ENCODE measurements around the gene ACOT11.
A peak's percentile ranks its signal among the peaks of the same experiment; 100 is the strongest.
"Not testable (repeated sequence)": the region's sequence is repeated elsewhere in the genome, so short reads cannot be mapped to it uniquely, and the experiment has no call there.

Gene ACOT11

GRCh38 chr1:54516249-54516920 lies 31.6 kb upstream of the ACOT11 start:
- DNase-seq (ENCODE audit: low spot score in 2 of 2), result no peak
- ATAC-seq (replicated peaks; ENCODE audit: extremely low read depth, poor library complexity, severe bottlenecking), result no peak
- Mint-ChIP-seq H3K4me1 (no peaks in the 10 kb centered on the region), H3K36me3 (ENCODE audit: insufficient read depth) (peaks cover 3% of the 10 kb centered on the region), H3K27me3 (peaks cover 33% of the 10 kb centered on the region), H3K9me3 (no peaks in the 10 kb centered on the region), H3K4me3 (no peak overlapping the region), H3K27ac (ENCODE audit: low read depth) (no peak overlapping the region)

- no peak overlapping the region for H3K4me3 Mint-ChIP-seq
- H3K27me3 Mint-ChIP-seq, result peaks cover 29% of the 10 kb centered on the region
- peaks cover 2% of the 10 kb centered on the region for H3K36me3 Mint-ChIP-seq (ENCODE audit: insufficient read depth)
- DNase-seq (ENCODE audit: low spot score in 2 of 2) (no peak), ATAC-seq (replicated peaks; ENCODE audit: extremely low read depth, poor library complexity, severe bottlenecking) (no peak)
- no peak overlapping the region for H3K27ac Mint-ChIP-seq (ENCODE audit: low read depth)
- no peaks in the 10 kb centered on the region for H3K9me3 Mint-ChIP-seq
- no peaks in the 10 kb centered on the region for H3K4me1 Mint-ChIP-seq
Observed at GRCh38 chr1:54517496-54517895, 30.5 kb upstream of the ACOT11 start.

GRCh38 chr1:54518489-54518888 lies 29.5 kb upstream of the ACOT11 start:
- ATAC-seq (replicated peaks; ENCODE audit: extremely low read depth, poor library complexity, severe bottlenecking), result no peak
- H3K36me3 Mint-ChIP-seq (ENCODE audit: insufficient read depth), result no peaks in the 10 kb centered on the region
- H3K9me3 Mint-ChIP-seq, result no peaks in the 10 kb centered on the region
- H3K27me3 Mint-ChIP-seq, result peaks cover 22% of the 10 kb centered on the region
- no peak for DNase-seq (ENCODE audit: low spot score in 2 of 2)
- no peak overlapping the region for H3K27ac Mint-ChIP-seq (ENCODE audit: low read depth)
- H3K4me3 Mint-ChIP-seq, result no peak overlapping the region
- no peaks in the 10 kb centered on the region for H3K4me1 Mint-ChIP-seq

- ATAC-seq (replicated peaks; ENCODE audit: extremely low read depth, poor library complexity, severe bottlenecking), result no peak
- Mint-ChIP-seq H3K9me3 (no peaks in the 10 kb centered on the region), H3K27ac (ENCODE audit: low read depth) (no peak overlapping the region), H3K4me1 (no peaks in the 10 kb centered on the region), H3K4me3 (no peak overlapping the region), H3K36me3 (ENCODE audit: insufficient read depth) (no peaks in the 10 kb centered on the region), H3K27me3 (peaks cover 22% of the 10 kb centered on the region)
- no peak for DNase-seq (ENCODE audit: low spot score in 2 of 2)
Observed at GRCh38 chr1:54519709-54520108, 28.3 kb upstream of the ACOT11 start.

- no peaks in the 10 kb centered on the region for H3K36me3 Mint-ChIP-seq (ENCODE audit: insufficient read depth)
- no peak overlapping the region for H3K27ac Mint-ChIP-seq (ENCODE audit: low read depth)
- DNase-seq (ENCODE audit: low spot score in 2 of 2) (no peak), ATAC-seq (replicated peaks; ENCODE audit: extremely low read depth, poor library complexity, severe bottlenecking) (no peak)
- H3K4me1 Mint-ChIP-seq, result no peaks in the 10 kb centered on the region
- peaks cover 22% of the 10 kb centered on the region for H3K27me3 Mint-ChIP-seq
- no peak overlapping the region for H3K4me3 Mint-ChIP-seq
- no peaks in the 10 kb centered on the region for H3K9me3 Mint-ChIP-seq
Observed at GRCh38 chr1:54520631-54521321, 27.3 kb upstream of the ACOT11 start.

GRCh38 chr1:54526565-54526964 lies 21.5 kb upstream of the ACOT11 start:
- H3K27ac Mint-ChIP-seq (ENCODE audit: low read depth); H3K36me3 Mint-ChIP-seq (ENCODE audit: insufficient read depth); H3K4me3 Mint-ChIP-seq; H3K4me1 Mint-ChIP-seq; H3K9me3 Mint-ChIP-seq; ATAC-seq (replicated peaks; ENCODE audit: extremely low read depth, poor library complexity, severe bottlenecking); DNase-seq (ENCODE audit: low spot score in 2 of 2): not testable (repeated sequence)
- H3K27me3 Mint-ChIP-seq, result peaks cover 23% of the 10 kb centered on the region

GRCh38 chr1:54528613-54529012 lies 19.4 kb upstream of the ACOT11 start:
- H3K4me3 Mint-ChIP-seq, result no peak overlapping the region
- no peak for DNase-seq (ENCODE audit: low spot score in 2 of 2)
- H3K27me3 Mint-ChIP-seq, result peaks cover 23% of the 10 kb centered on the region
- no peaks in the 10 kb centered on the region for H3K36me3 Mint-ChIP-seq (ENCODE audit: insufficient read depth)
- no peak for ATAC-seq (replicated peaks; ENCODE audit: extremely low read depth, poor library complexity, severe bottlenecking)
- no peaks in the 10 kb centered on the region for H3K4me1 Mint-ChIP-seq
- H3K9me3 Mint-ChIP-seq, result no peaks in the 10 kb centered on the region
- no peak overlapping the region for H3K27ac Mint-ChIP-seq (ENCODE audit: low read depth)

- H3K4me1 Mint-ChIP-seq, result no peaks in the 10 kb centered on the region
- ATAC-seq (replicated peaks; ENCODE audit: extremely low read depth, poor library complexity, severe bottlenecking) (no peak), DNase-seq (ENCODE audit: low spot score in 2 of 2) (no peak)
- no peak overlapping the region for H3K27ac Mint-ChIP-seq (ENCODE audit: low read depth)
- H3K36me3 Mint-ChIP-seq (ENCODE audit: insufficient read depth), result no peaks in the 10 kb centered on the region
- no peaks in the 10 kb centered on the region for H3K9me3 Mint-ChIP-seq
- peaks cover 29% of the 10 kb centered on the region for H3K27me3 Mint-ChIP-seq
- H3K4me3 Mint-ChIP-seq, result no peak overlapping the region
Observed at GRCh38 chr1:54532033-54532432, 16.0 kb upstream of the ACOT11 start.

GRCh38 chr1:54536656-54537055 lies 11.4 kb upstream of the ACOT11 start:
- H3K27me3 Mint-ChIP-seq, result peaks cover 15% of the 10 kb centered on the region
- not testable (repeated sequence) for DNase-seq (ENCODE audit: low spot score in 2 of 2); H3K4me1 Mint-ChIP-seq; ATAC-seq (replicated peaks; ENCODE audit: extremely low read depth, poor library complexity, severe bottlenecking); H3K4me3 Mint-ChIP-seq; H3K36me3 Mint-ChIP-seq (ENCODE audit: insufficient read depth); H3K9me3 Mint-ChIP-seq; H3K27ac Mint-ChIP-seq (ENCODE audit: low read depth)

GRCh38 chr1:54537611-54538010 lies 10.4 kb upstream of the ACOT11 start:
- Mint-ChIP-seq H3K27me3 (peaks cover 15% of the 10 kb centered on the region), H3K27ac (ENCODE audit: low read depth) (no peak overlapping the region), H3K36me3 (ENCODE audit: insufficient read depth) (peaks cover 2% of the 10 kb centered on the region), H3K9me3 (no peaks in the 10 kb centered on the region), H3K4me1 (peaks cover 10% of the 10 kb centered on the region), H3K4me3 (no peak overlapping the region)
- DNase-seq (ENCODE audit: low spot score in 2 of 2), result no peak
- no peak for ATAC-seq (replicated peaks; ENCODE audit: extremely low read depth, poor library complexity, severe bottlenecking)

- Mint-ChIP-seq H3K4me3 (no peak overlapping the region), H3K27me3 (peaks cover 15% of the 10 kb centered on the region), H3K27ac (ENCODE audit: low read depth) (no peak overlapping the region), H3K4me1 (peaks cover 19% of the 10 kb centered on the region), H3K36me3 (ENCODE audit: insufficient read depth) (peaks cover 2% of the 10 kb centered on the region), H3K9me3 (no peaks in the 10 kb centered on the region)
- ATAC-seq (replicated peaks; ENCODE audit: extremely low read depth, poor library complexity, severe bottlenecking) (no peak), DNase-seq (ENCODE audit: low spot score in 2 of 2) (no peak)
Observed at GRCh38 chr1:54538538-54538937, 9.5 kb upstream of the ACOT11 start.

- Mint-ChIP-seq H3K36me3 (ENCODE audit: insufficient read depth) (peaks cover 2% of the 10 kb centered on the region), H3K4me3 (peak overlapping the region; percentile 60), H3K9me3 (no peaks in the 10 kb centered on the region), H3K4me1 (peaks cover 19% of the 10 kb centered on the region), H3K27ac (ENCODE audit: low read depth) (no peak overlapping the region), H3K27me3 (peaks cover 15% of the 10 kb centered on the region)
- ATAC-seq (replicated peaks; ENCODE audit: extremely low read depth, poor library complexity, severe bottlenecking) (no peak), DNase-seq (ENCODE audit: low spot score in 2 of 2) (no peak)
Observed at GRCh38 chr1:54540582-54541295, 7.3 kb upstream of the ACOT11 start.

All from central memory CD8-positive, alpha-beta T cell (primary cell).